ENCODE data around the gene ADAM17.
A peak's percentile ranks its signal among the peaks of the same experiment; 100 is the strongest.

The ADAM17 gene

GRCh38 chr2:9474361-9475057 lies 81.1 kb downstream of the ADAM17 start, which contains the start of gene IAH1:
TSS of gene IAH1 (plus strand) at chr2:9474551. CDS start at chr2:9474567, 16 bp downstream.
- H3K27ac ChIP-seq, result peak within 1 kb of the TSS; percentile 93
- TF ChIP-seq ZFX (IDR thresholded peaks at IDR 0.05), result peak; percentile 97
- TF ChIP-seq, protein P1, sequence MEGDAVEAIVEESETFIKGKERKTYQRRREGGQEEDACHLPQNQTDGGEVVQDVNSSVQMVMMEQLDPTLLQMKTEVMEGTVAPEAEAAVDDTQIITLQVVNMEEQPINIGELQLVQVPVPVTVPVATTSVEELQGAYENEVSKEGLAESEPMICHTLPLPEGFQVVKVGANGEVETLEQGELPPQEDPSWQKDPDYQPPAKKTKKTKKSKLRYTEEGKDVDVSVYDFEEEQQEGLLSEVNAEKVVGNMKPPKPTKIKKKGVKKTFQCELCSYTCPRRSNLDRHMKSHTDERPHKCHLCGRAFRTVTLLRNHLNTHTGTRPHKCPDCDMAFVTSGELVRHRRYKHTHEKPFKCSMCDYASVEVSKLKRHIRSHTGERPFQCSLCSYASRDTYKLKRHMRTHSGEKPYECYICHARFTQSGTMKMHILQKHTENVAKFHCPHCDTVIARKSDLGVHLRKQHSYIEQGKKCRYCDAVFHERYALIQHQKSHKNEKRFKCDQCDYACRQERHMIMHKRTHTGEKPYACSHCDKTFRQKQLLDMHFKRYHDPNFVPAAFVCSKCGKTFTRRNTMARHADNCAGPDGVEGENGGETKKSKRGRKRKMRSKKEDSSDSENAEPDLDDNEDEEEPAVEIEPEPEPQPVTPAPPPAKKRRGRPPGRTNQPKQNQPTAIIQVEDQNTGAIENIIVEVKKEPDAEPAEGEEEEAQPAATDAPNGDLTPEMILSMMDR (conservative IDR thresholded peaks at IDR 0.05), result no peak; the same call in 1 of the 2 replicates

- H3K27ac ChIP-seq, result peak overlapping the region; percentile 93
- TF ChIP-seq, protein P1 (conservative IDR thresholded peaks at IDR 0.05), result no peak
- TF ChIP-seq ZFX (IDR thresholded peaks at IDR 0.05), result no peak
Observed at GRCh38 chr2:9473985-9474360, 81.7 kb downstream of the ADAM17 start.

DNA sequence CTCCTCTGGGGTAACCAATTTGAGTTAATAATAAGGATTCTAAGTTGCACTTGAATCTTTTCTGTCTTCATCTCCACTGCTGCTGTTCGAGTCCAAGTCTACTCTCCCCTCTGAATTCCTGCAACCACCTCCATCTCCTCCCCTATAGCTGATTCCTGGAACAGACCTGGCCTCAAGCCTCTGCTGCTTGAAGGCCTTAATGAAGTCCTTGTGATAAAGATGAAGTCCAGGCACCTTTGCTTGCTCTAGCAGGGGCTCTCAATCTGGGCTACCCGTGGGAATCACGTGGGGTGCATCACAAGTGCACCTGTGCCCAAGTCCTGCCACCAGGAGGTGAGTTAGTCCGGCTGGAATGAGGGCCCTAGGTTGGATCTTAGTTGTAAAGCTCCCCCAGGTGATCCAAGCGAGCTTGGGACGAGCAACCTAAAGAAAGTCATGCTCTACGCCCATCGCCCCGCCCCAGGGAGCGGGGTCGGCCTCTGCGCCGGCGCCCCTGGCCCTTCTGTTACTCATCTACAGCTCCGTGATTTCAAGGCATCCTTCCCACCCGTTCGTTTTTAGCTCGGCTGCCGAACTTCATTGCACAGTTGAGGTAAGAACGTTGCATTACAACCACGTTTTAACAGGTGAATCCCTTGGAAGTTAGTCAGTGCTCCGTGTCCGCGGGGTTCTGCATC lies 82.2 kb downstream of the ADAM17 start:
- no peak for TF ChIP-seq ZFX (IDR thresholded peaks at IDR 0.05)
- TF ChIP-seq, protein P1 (conservative IDR thresholded peaks at IDR 0.05), result no peak; the same call in 1 of the 2 replicates

DNA sequence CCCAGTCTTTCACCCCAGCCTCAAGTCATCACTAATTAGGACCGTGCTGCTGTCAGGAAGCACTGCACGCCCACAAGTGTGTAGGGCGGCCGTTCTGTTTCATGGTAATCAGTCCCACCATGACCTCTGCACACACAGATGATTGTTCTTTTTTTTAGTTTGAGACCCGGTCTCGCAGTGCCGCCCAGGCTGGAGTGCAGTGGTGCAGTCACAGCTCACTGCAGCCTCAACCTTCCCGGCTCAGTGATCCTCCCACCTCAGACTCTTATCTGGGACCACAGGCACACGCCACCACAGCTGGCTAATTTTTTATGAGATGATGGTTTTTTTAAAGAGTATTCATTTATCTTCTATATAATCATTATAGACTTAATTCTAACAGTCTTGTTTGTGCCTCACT lies 83.1 kb downstream of the ADAM17 start:
- TF ChIP-seq, protein P1 (conservative IDR thresholded peaks at IDR 0.05), result no peak
- TF ChIP-seq ZFX (IDR thresholded peaks at IDR 0.05), result no peak
- no peak overlapping the region for H3K27ac ChIP-seq

More for the DNA sequence above, 82.2 kb downstream of the ADAM17 start:
- H3K27ac ChIP-seq, result peak overlapping the region; percentile 93; the same call in 1 of the 2 replicates

- TF ChIP-seq ZFX (IDR thresholded peaks at IDR 0.05), result no peak
- TF ChIP-seq, protein P1 (conservative IDR thresholded peaks at IDR 0.05), result no peak
- H3K27ac ChIP-seq, result no peak overlapping the region
Observed at GRCh38 chr2:9471206-9471605, 84.4 kb downstream of the ADAM17 start.

DNA sequence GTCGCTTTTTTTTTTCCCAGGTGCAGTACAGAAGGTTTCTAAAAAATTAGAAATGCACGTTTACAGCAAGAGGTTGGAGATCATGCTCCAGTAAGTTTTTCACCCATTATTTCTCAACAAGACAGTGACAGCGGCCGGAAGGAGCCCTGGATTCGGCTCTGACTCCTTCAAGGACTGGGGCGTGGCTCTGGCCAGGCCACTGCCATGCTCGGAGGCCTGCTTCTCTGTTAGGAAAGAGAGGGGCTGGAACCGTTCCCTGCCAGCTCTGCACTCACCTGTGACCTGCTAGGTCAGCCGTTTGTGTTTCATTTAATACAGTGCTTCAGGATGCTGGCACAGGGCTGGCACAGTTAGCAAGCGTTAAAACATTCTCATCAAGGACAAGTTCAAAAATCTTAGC lies 87.9 kb downstream of the ADAM17 start:
- TF ChIP-seq, protein P1 (conservative IDR thresholded peaks at IDR 0.05), result no peak
- TF ChIP-seq ZFX (IDR thresholded peaks at IDR 0.05), result no peak

DNA sequence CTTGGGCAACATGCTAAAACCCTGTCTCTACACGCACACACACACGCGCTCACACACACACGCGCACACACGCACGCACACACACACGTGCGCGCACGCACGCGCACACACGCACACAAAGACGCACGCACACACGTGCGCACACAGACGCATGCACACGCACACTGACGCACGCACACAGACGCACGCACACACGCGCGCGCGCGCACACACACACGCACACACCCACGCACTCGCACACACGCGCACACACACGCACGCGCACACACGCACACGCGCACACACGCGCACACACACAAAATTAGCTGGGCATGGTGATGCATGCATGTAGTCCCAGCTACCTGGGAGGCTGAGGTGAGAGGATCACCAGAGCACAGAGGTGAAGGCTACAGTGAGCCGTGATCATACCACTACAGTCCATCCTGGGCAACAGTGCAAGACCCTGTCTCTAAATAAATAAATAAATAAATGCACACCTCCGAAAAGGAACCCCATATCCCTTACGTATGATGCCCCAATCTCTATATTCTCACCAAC lies 89.4 kb downstream of the ADAM17 start:
- no peak for TF ChIP-seq ZFX (IDR thresholded peaks at IDR 0.05)
- TF ChIP-seq, protein P1 (conservative IDR thresholded peaks at IDR 0.05), result no peak
- H3K27ac ChIP-seq, result no peak overlapping the region

More for the DNA sequence above, 87.9 kb downstream of the ADAM17 start:
- no peak overlapping the region for H3K27ac ChIP-seq

Measured in C4-2B (cell line).